ENCODE measurements around the gene VPS45. TPM values are rescaled to one million over a fixed set of nuclear protein-coding genes. Genes with fewer than 3 reads are reported as not detected.

The VPS45 gene
- total and polyA plus RNA-seq, 2 of the 4 experiments (the other 2 are of a cell fraction): 32.4 to 33.3 TPM

- TF ChIP-seq FOS (IDR thresholded peaks at IDR 0.05; ENCODE audit: low read depth, low read length): no peak
- no peak for TF ChIP-seq MAFK (IDR thresholded peaks at IDR 0.05; ENCODE audit: low read depth, low read length)
- TF ChIP-seq RFX5 (IDR thresholded peaks at IDR 0.05; ENCODE audit: low read depth, low read length): no peak
- TF ChIP-seq CHD1 (IDR thresholded peaks at IDR 0.05; ENCODE audit: low read depth, low read length): no peak
- peaks cover 3% of the 10 kb centered on the region for H3K9me1 ChIP-seq (ENCODE audit: insufficient read depth, low read length)
- no peak overlapping the region for H4K5ac ChIP-seq (ENCODE audit: low read depth, low read length)
- H3K79me1 ChIP-seq (ENCODE audit: low read depth in 1 of 2, low read length in 2 of 2): peaks cover 21 to 35% of the 10 kb centered on the region in 2 experiments
- ChIA-PET POLR2A (ENCODE audit: unreplicated experiment) (no interaction called here), CTCF (interaction anchor here (3.2 kb wide), 1 partner anchor 117 kb away, joined by 13 read pairs; no protein-coding TSS in a partner anchor)
- H3K27me3 ChIP-seq (ENCODE audit: control insufficient read depth, insufficient read depth, low read length): no peaks in the 10 kb centered on the region
- no peak overlapping the region for H3K23ac ChIP-seq (ENCODE audit: low read depth, low read length)
- no peaks in the 10 kb centered on the region for H4K20me1 ChIP-seq (ENCODE audit: insufficient read depth, low read length)
- dilution Hi-C loops (cut with HindIII; ENCODE audit: low sequenced_read_pairs, unreplicated experiment): no loop called here
- H3K14ac ChIP-seq (replicated peaks; ENCODE audit: low read depth, low read length): no peak overlapping the region
- intact Hi-C loops (cut with micrococcal nuclease): loop anchor here (5.0 kb wide), 2 partner anchors 108 to 152 kb away; no protein-coding TSS in a partner anchor
- no peak overlapping the region for H3K4ac ChIP-seq (ENCODE audit: low read depth, low read length)
- H2AFZ ChIP-seq (replicated peaks; ENCODE audit: low read length, poor library complexity): no peak overlapping the region
- WGBS, 2 experiments (ENCODE audit: extremely low coverage in 2 of 2, insufficient read length in 1 of 2): no CpG with 5 or more reads among the region's 5 CpGs
- H3K9ac ChIP-seq (ENCODE audit: low read depth, low read length): no peak overlapping the region
- H2BK5ac ChIP-seq (ENCODE audit: low read depth, low read length, poor library complexity, severe bottlenecking): no peak overlapping the region
- H2BK20ac ChIP-seq (ENCODE audit: low read depth, low read length): no peak overlapping the region
- peaks cover 7% of the 10 kb centered on the region for H3K36me3 ChIP-seq (ENCODE audit: control insufficient read depth, insufficient read depth, low read length)
- ATAC-seq (ENCODE audit: low read depth) (no peak), DNase-seq (no peak)
- H2AK5ac ChIP-seq (ENCODE audit: low read depth, low read length): no peak overlapping the region
- peaks cover 2% of the 10 kb centered on the region; the same call in 1 of the 2 replicates for H3K4me1 ChIP-seq (ENCODE audit: control insufficient read depth, insufficient read depth, low read length)
- H3K18ac ChIP-seq (ENCODE audit: low read depth, low read length): no peak overlapping the region
- no TSS peak for BruUV-seq (replicated peaks)
- no peak overlapping the region for H3K56ac ChIP-seq (ENCODE audit: extremely low read depth, insufficient read depth, low read length)
- in situ Hi-C loops (cut with MboI; ENCODE audit: low sequenced_read_pairs): loop anchor here (5.0 kb wide), 1 partner anchor 97 kb away; no protein-coding TSS in a partner anchor
- H2AK9ac ChIP-seq (replicated peaks; ENCODE audit: low read depth, low read length, poor library complexity): no peak overlapping the region
- no peak overlapping the region for H3K4me3 ChIP-seq (ENCODE audit: insufficient read depth, low read depth, low read length)
- H3K4me2 ChIP-seq (ENCODE audit: low read depth, low read length): no peak overlapping the region
- no peaks in the 10 kb centered on the region for H3K9me3 ChIP-seq (ENCODE audit: control insufficient read depth, insufficient read depth, low read length)
- no peak overlapping the region for H2BK15ac ChIP-seq (ENCODE audit: low read depth, low read length)
- H3K27ac ChIP-seq (ENCODE audit: insufficient read depth, low read length): no peak overlapping the region
- no peak overlapping the region for H4K8ac ChIP-seq (ENCODE audit: low read depth in 2 of 2, low read length in 2 of 2)
- H2BK120ac ChIP-seq (ENCODE audit: low read depth, low read length): no peak overlapping the region
- H4K91ac ChIP-seq (ENCODE audit: insufficient read depth, low read depth, low read length): no peak overlapping the region
Observed at GRCh38 chr1:150069923-150070322, 2.3 kb downstream of the VPS45 start.
